Breast epithelium (tissue), 3 donors: ENCODE data around the gene HSPA1B.

Source experiments
- POLR2AphosphoS5 ChIP-seq, 3 donors: sonication (generic); formaldehyde crosslinking; IDR thresholded peaks; one replicate each; pipeline ENCODE4 v1.6.1; 2017; ENCODE audit warnings: antibody characterized with exemption in 3 of 3
- TF ChIP-seq, protein P1 (sequence below), 3 donors: fragments of 450-650 bp; IDR thresholded peaks; one replicate each; pipeline ENCODE4 v1.5.1; 2016 to 2017; ENCODE audit warnings: antibody characterized with exemption in 3 of 3, mild to moderate bottlenecking in 3 of 3, moderate library complexity in 3 of 3

DNA sequence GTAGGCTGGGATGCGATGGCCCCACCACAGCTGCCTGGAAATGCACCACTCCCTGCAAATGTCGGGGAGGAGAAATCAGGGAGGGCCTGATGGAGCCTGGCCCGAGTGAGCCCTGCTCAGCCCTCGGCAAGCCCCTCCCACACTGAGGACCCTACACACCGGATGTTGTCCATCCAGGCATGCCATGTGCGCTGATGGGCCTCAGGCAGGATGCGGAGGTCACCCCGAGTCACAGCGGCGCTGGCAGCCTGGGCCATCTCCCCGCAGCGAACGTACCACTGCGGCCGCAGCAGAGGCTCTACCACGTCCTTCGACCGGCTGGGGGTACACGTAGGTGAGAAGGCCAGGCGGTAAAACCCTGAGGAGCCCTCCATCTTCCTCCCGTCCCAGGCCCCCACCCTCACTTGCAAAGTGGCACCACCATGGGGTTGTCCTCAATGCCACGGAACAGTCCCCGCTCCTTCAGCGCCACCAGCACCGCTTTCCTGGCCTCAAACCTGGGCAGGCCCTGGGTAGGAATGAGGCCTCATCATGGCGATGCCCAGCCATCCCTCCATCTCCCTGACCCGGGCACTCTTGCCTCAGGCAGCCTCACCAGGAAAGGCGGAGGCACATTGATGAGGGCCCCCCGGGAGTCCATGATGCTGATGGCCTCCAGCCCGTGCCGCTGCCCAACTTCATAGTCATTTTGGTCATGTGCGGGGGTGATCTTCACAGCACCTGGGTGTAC, 45.2 kb upstream of the HSPA1B start:
- TF ChIP-seq POLR2AphosphoS5 (IDR thresholded peaks at IDR 0.05): no peak
- TF ChIP-seq, protein P1, sequence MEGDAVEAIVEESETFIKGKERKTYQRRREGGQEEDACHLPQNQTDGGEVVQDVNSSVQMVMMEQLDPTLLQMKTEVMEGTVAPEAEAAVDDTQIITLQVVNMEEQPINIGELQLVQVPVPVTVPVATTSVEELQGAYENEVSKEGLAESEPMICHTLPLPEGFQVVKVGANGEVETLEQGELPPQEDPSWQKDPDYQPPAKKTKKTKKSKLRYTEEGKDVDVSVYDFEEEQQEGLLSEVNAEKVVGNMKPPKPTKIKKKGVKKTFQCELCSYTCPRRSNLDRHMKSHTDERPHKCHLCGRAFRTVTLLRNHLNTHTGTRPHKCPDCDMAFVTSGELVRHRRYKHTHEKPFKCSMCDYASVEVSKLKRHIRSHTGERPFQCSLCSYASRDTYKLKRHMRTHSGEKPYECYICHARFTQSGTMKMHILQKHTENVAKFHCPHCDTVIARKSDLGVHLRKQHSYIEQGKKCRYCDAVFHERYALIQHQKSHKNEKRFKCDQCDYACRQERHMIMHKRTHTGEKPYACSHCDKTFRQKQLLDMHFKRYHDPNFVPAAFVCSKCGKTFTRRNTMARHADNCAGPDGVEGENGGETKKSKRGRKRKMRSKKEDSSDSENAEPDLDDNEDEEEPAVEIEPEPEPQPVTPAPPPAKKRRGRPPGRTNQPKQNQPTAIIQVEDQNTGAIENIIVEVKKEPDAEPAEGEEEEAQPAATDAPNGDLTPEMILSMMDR (IDR thresholded peaks at IDR 0.05): no peak
